ENCODE measurements around the gene MRPS6.

- TF ChIP-seq EZH2 (IDR thresholded peaks at IDR 0.05; ENCODE audit: insufficient read depth, poor library complexity, severe bottlenecking) (no peak), EZH2phosphoT487 (IDR thresholded peaks at IDR 0.05; ENCODE audit: insufficient read depth, low read depth) (no peak)
These were observed 43.2 kb downstream of the MRPS6 start for GRCh38 chr21:34116569-34116968.
